GM12878 (cell line): ENCODE data around the gene ILKAP. TPM values are rescaled to one million over a fixed set of nuclear protein-coding genes. Genes with fewer than 3 reads are reported as not detected.

Experiments
- CHD1 ChIP-seq: IDR thresholded peaks from 2 replicates; pipeline ENCODE4 v1.6.1; 2012; ENCODE audit warnings: low read depth, low read length, improper control_type of control experiment
- CREB1 ChIP-seq: IDR thresholded peaks from 2 replicates; pipeline ENCODE4 v1.6.1; 2012; ENCODE audit warnings: low read depth, mild to moderate bottlenecking, inconsistent platforms
- DPF2 ChIP-seq: fragments of 450-650 bp; IDR thresholded peaks from 2 replicates; pipeline ENCODE4 v1.6.1; 2017; ENCODE audit warnings: mild to moderate bottlenecking
- HDAC6 ChIP-seq: fragments of 200-600 bp; sonication (generic); IDR thresholded peaks from one replicate; pipeline ENCODE4 v1.8.0; 2017; ENCODE audit warnings: antibody characterized with exemption; ENCODE audit not compliant: unreplicated experiment
- IKZF1 ChIP-seq: fragments of 450-650 bp; conservative IDR thresholded peaks from 2 replicates; pipeline ENCODE4 v1.6.1; 2017; ENCODE audit warnings: antibody characterized with exemption, mild to moderate bottlenecking
- JUNB ChIP-seq: IDR thresholded peaks from 2 replicates; pipeline ENCODE4 v1.6.1; 2016; ENCODE audit warnings: antibody characterized with exemption, mild to moderate bottlenecking
- KLF5 ChIP-seq: fragments of 450-650 bp; IDR thresholded peaks from 2 replicates; pipeline ENCODE4 v1.6.1; 2014; ENCODE audit warnings: mild to moderate bottlenecking; ENCODE audit not compliant: partially characterized antibody
- MEF2B ChIP-seq: fragments of 450-650 bp; IDR thresholded peaks from 2 replicates; pipeline ENCODE4 v1.6.1; 2018; ENCODE audit warnings: mild to moderate bottlenecking, moderate library complexity; ENCODE audit not compliant: partially characterized antibody, poor library complexity, severe bottlenecking
- PBX3 ChIP-seq: IDR thresholded peaks from 2 replicates; pipeline ENCODE4 v1.6.1; 2011; ENCODE audit warnings: mild to moderate bottlenecking, low read depth, low read length, moderate library complexity; ENCODE audit not compliant: insufficient replicate concordance
- POLR2AphosphoS5 ChIP-seq: IDR thresholded peaks from 2 replicates; pipeline ENCODE4 v1.6.1; 2011; ENCODE audit warnings: mild to moderate bottlenecking, low read length, inconsistent platforms
- RB1 ChIP-seq: fragments of 450-650 bp; formaldehyde crosslinking; IDR thresholded peaks from 2 replicates; pipeline ENCODE4 v1.6.1; 2017; ENCODE audit warnings: mild to moderate bottlenecking, borderline replicate concordance
- RBBP5 ChIP-seq: fragments of 200-600 bp; sonication (generic); conservative IDR thresholded peaks from 2 replicates; pipeline ENCODE4 v1.6.1; 2016
- SMAD5 ChIP-seq: IDR thresholded peaks from 2 replicates; pipeline ENCODE4 v1.6.1; 2016; ENCODE audit warnings: antibody characterized with exemption, low read depth
- SREBF1 ChIP-seq: IDR thresholded peaks from 2 replicates; pipeline ENCODE4 v1.6.1; 2012; ENCODE audit warnings: mild to moderate bottlenecking, low read length
- TCF12 ChIP-seq: IDR thresholded peaks from 2 replicates; pipeline ENCODE4 v1.6.1; 2011; ENCODE audit warnings: low read depth, mild to moderate bottlenecking, low read length
- YY1 ChIP-seq: IDR thresholded peaks from 2 replicates; pipeline ENCODE4 v1.6.1; 2011; ENCODE audit warnings: low read depth, mild to moderate bottlenecking, low read length
- ZBTB11 ChIP-seq: fragments of 450-650 bp; formaldehyde crosslinking; IDR thresholded peaks from 2 replicates; pipeline ENCODE4 v1.5.0; 2022; ENCODE audit warnings: mild to moderate bottlenecking, missing genetic modification characterization
- polyA plus RNA-seq, 11 experiments: library from polyadenylated mRNA; depleted of rRNA in 4 of 11; unstranded in 6 of 11; stranded (reverse) in 5 of 11; fragments of >200 nt; fragmentation: Nextera tagmentation in 4 of 11; fragmentation: Illumina TruSeq in 1 of 11; extraction: Ambion mirVana in 4 of 11; extraction: Trizol in 1 of 11; gene quantifications; 1 replicate in 1 of 11; 2 replicates in 10 of 11; pipeline versions ENCODE4 v1.2.1 to v1.2.3, GENCODE V29; 2011 to 2016; ENCODE audit warnings: inconsistent platforms in 2 of 11, missing spikeins in 2 of 11, low read depth in 1 of 11
- total RNA-seq, 4 experiments: library from RNA; depleted of rRNA in 3 of 4; stranded (reverse); fragments of >200 nt in 3 of 4; fragmentation: Illumina TruSeq in 1 of 4; extraction: Trizol in 1 of 4; gene quantifications; 2 replicates each; pipeline versions ENCODE4 v1.2.1 to v1.2.3, GENCODE V29; 2013 to 2021
- TF ChIP-seq, protein P1 (sequence below): IDR thresholded peaks from 2 replicates; pipeline ENCODE4 v1.6.1; 2012; ENCODE audit warnings: low read depth, low read length, improper control_type of control experiment
- TF ChIP-seq, protein P2 (sequence below): fragments of 450-650 bp; IDR thresholded peaks from 2 replicates; pipeline ENCODE4 v1.6.1; 2017; ENCODE audit warnings: mild to moderate bottlenecking
- TF ChIP-seq, protein P3 (sequence below): fragments of 450-650 bp; conservative IDR thresholded peaks from 2 replicates; pipeline ENCODE4 v1.6.1; 2017; ENCODE audit warnings: mild to moderate bottlenecking, moderate library complexity

Gene ILKAP
- total and polyA plus RNA-seq, 10 of the 15 experiments (the other 5 are each of a cell fraction or from before 2014, with no cell fraction given): 4.2 to 65.3 (median 37.3) TPM

DNA sequence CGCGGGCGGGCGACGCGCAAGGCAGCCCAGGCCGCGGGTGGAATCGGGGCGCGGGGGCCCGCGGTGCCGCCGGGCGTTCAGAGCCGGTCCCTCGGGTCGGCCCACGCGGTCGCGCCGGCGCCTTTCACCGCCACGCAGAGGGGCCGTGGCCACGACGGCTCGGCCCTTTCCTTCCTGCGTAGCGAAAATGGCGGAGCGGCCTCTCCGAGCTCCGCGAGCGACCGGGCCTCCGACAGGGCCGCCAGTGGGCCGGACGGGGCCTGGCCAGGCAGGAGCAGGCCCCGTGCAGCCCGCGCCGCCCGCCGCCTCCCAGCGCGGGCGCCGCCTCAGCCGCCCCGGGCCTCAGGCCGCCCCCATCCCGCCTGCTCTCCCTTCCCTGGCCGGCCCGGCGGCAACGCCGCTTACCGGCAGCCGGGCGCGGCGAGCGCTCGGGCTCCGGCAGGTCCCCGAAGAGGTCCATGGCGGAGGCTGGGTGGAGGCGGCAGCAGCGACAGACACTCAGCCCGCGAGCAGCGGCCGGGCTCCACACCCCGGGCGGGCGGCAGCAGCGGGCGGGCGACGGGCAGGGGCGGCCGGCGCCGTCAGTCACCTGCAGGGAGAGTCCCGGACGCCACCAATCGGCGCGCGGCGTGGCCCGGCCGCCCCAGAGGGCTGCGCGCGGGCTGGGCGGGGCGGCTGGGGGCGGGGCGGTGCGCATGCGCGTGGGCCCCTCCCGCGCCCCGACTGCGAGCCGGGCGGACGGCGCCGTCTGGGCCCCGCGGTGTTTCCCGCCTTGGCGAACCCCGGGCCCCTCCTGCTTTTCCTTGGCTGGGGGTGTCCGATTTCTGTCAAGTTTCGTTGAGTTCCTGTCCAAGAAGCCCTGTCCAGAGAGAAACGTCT is at the start of gene ILKAP (continued):
- peak; percentile 89 for TF ChIP-seq YY1
- TF ChIP-seq HDAC6: no peak
- no peak for TF ChIP-seq MEF2B
- no peak for TF ChIP-seq RBBP5
- TF ChIP-seq POLR2AphosphoS5: peak; percentile 84
- no peak for TF ChIP-seq KLF5
- TF ChIP-seq, protein P1, sequence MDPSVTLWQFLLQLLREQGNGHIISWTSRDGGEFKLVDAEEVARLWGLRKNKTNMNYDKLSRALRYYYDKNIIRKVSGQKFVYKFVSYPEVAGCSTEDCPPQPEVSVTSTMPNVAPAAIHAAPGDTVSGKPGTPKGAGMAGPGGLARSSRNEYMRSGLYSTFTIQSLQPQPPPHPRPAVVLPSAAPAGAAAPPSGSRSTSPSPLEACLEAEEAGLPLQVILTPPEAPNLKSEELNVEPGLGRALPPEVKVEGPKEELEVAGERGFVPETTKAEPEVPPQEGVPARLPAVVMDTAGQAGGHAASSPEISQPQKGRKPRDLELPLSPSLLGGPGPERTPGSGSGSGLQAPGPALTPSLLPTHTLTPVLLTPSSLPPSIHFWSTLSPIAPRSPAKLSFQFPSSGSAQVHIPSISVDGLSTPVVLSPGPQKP: no peak
- no peak; the same call in none of the 2 replicates for TF ChIP-seq DPF2
- TF ChIP-seq, protein P2, sequence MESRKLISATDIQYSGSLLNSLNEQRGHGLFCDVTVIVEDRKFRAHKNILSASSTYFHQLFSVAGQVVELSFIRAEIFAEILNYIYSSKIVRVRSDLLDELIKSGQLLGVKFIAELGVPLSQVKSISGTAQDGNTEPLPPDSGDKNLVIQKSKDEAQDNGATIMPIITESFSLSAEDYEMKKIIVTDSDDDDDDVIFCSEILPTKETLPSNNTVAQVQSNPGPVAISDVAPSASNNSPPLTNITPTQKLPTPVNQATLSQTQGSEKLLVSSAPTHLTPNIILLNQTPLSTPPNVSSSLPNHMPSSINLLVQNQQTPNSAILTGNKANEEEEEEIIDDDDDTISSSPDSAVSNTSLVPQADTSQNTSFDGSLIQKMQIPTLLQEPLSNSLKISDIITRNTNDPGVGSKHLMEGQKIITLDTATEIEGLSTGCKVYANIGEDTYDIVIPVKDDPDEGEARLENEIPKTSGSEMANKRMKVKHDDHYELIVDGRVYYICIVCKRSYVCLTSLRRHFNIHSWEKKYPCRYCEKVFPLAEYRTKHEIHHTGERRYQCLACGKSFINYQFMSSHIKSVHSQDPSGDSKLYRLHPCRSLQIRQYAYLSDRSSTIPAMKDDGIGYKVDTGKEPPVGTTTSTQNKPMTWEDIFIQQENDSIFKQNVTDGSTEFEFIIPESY: no peak
- TF ChIP-seq SREBF1: no peak
- no peak for TF ChIP-seq CHD1
- no peak for TF ChIP-seq JUNB
- TF ChIP-seq IKZF1: peak; percentile 83
- 0 out of 2 replicates have a peak, but pooled peaks have one; percentile 10 for TF ChIP-seq CREB1
- TF ChIP-seq PBX3: peak; percentile 78
- TF ChIP-seq, protein P3, sequence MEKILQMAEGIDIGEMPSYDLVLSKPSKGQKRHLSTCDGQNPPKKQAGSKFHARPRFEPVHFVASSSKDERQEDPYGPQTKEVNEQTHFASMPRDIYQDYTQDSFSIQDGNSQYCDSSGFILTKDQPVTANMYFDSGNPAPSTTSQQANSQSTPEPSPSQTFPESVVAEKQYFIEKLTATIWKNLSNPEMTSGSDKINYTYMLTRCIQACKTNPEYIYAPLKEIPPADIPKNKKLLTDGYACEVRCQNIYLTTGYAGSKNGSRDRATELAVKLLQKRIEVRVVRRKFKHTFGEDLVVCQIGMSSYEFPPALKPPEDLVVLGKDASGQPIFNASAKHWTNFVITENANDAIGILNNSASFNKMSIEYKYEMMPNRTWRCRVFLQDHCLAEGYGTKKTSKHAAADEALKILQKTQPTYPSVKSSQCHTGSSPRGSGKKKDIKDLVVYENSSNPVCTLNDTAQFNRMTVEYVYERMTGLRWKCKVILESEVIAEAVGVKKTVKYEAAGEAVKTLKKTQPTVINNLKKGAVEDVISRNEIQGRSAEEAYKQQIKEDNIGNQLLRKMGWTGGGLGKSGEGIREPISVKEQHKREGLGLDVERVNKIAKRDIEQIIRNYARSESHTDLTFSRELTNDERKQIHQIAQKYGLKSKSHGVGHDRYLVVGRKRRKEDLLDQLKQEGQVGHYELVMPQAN: peak; percentile 79
- peak; percentile 39; the same call in 1 of the 2 replicates for TF ChIP-seq TCF12
- TF ChIP-seq ZBTB11 (CRISPR knock-in tag): no peak
- TF ChIP-seq SMAD5: no peak; the same call in 1 of the 2 replicates
- peak; percentile 93; the same call in 1 of the 2 replicates for TF ChIP-seq RB1
